ENCODE data around the gene TMEM129. TPM values are rescaled to one million over a fixed set of nuclear protein-coding genes. Genes with fewer than 3 reads are reported as not detected.
"Not testable (repeated sequence)": the region's sequence is repeated elsewhere in the genome, so short reads cannot be mapped to it uniquely, and the experiment has no call there.

TMEM129 gene
- total RNA-seq, 1 donor from 2014 or later, result 25.5 TPM

DNA sequence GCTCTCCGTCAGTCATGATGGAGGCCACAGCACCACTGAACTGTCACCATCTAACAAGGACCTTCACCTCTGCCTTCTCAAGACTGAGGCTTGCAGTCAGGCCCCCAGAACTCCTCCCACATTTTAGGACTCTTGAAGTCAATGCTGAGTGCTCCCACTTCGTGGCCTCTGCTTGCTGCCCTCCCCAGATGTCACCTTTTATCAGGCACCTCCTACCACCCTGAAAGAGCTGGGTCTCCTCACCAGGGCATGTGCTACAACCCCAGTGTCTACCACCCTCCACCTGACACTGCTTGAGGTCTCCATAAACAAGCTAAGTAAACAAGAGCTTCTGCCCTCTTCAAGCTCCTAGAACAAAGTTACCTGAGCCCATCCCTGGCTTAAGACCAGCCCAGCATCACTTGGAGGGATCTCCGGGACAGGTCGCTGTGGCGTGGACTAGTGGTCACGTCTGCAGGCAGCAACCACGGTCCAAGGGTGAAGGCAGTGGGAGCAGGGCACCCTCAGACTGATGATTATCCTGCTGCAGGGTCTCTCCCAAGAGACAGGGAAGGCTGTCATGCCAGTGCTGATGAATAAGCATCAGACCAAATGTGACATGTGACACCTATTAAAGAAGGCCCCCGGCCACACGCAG, 29.3 kb downstream of the TMEM129 start:
- no peak for ATAC-seq

DNA sequence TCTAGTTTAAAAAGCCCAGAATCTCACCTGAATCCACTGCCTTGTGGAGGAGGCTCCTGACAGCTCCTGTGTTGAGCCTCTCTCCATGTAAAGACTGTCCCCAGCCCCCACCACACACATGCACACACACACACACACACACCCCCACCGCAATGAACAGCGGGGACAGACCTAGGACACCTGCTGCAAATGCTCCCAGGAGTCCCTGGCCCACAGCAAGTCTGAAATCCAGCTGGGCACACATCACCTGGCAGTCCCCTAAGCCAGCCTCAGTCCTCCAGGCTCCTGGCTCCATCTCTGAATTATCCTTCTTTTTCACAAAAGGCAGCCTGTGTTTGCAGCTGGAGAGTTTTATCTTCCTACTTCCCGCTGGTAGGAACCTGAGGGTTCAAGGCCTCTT, 30.4 kb downstream of the TMEM129 start:
- ATAC-seq, result no peak

DNA sequence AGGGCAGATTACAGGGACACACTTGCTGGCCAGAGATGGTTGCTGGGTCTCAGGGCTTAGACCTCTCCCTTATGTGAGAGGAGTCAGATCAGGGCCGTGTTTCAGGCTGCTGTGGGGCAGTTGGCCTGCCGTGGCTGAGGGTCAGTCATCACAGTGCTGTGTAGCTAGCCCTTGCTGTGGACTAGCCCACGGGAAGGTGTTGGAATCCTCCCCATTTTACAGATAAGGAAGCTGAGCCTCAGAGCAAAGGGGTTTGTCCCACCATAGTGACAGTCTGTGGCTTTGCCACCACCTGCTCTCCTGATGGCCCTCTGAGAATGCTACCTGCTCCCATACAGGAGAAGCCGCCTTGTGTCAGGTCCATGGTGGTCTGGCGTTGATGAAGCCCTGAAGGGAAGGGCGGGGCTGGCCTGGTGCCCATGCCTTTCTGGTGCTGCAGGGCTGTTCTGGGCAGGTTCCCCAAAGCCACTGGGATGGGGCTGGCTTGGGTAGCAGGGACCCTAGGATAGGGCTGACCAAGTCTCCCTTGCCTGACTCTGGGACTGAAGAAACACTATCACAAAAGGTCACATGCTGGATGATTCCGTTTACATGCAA, 34.6 kb downstream of the TMEM129 start:
- no peak for ATAC-seq

DNA sequence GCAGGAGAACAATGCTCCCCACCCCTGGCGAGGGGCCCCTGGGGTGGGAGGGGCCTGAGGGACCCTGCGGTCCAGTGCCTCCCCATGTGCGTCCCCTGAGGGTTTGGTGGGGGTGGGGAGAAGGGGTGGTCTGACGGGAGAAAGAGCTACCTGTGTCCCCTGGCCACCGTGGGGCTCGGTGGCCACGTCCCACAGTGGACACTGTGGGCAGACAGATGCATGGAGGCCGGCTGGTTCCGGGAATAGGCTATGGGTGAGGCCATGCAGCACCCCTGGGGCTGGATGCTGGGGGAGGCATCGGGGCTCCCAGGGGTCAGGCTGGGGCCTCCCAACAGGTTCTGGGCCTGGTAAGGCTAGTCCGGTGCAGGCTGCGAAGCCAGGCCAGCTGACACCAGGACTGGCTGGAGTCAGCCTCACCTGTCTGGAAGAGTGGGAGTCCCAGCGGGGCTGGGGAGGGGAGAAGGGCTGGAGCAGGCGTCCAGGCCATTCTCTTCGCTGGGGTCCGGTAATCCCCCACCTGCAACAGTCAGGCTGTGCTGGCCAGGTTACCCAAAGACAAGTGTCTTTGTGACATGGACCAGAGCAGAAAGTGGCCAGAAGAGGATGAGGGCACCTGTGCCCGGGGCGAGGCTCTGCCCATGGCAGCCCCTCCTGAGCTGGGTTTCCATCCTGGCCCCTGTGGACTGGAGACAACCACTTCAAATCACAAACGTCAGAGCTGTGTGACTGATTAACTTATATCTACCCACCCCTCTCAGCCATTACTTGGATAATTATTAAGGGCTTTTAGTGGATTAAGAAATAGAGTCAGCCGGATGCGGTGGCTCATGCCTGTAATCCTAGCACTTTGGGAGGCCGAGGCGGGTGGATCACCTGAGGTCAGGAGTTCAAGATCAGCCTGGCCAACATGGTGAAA, 35.6 kb downstream of the TMEM129 start:
- ATAC-seq, result peak; percentile 3

DNA sequence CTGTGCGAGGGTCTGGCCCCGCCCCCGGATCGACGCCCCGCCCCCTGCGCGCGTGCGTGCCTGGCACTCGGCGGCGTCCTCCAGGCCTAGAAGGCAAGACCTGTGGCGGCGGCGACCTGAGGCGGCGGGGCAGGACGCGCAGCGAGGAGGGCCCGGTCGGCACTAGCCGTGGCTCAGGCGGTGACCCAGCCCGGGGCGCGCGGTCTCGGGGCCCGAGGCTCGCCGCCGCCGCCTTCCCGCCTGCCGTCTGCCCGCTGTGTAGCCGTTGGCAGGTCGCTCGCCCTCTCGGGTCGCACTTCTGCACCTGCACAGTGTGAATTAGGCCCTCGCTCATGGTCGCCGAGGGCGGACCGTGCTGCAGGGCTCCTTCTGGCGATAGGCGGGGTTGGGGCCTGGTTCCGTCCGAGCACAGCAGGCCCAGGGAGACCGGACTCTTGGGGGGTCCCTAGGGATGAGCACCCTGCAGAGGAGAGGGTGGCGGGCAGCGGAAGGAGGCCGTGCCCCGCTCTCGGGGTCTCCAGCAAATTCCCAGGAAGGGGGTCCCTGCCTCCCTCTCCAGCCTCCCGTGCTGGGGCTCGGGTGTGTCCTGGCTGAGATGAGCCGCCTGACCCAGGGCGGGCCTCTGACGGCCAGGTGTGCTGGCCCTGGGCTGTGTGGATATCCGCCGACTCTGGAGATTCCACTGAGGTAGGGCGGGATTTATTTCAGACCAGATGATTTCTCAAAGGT, 36.5 kb downstream of the TMEM129 start:
- peak; percentile 36 for ATAC-seq

DNA sequence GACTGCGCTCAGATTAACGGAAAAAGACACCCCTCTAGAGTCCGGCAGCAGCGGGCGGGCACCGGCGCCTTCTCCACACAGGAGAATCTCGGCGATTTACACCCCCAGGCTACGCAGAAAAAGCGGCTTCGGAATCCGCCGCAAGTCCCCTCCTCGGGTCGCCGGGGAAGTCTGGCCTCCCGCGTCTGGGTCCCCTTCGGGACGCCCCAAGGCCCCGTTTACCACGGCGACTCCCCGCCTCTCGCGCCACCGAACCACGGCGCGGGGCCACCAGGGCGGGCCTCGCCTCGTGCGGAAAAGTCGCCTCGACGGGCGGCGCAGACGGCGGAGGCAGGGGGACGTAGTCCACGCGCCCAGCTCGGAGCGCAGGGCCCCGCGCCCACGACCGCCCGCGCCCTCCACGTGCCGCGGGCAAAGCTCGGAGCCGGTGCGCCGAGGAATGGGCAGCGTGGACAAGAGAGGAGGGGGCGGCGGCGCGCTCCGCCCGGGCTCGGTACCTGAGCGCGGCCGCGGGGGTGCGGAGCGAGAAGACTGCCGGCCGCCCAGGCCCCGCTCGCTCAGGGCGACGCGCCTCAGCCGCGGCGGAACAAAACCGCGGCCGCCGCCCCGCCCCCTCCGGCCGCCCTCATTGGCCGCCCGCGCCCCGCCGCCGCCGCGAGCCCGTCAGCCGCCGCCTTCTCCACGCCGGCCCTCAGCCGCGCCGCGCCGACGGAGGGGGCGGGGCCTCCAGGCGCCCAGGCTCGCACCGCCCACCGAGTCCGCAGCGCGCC, 37.2 kb downstream of the TMEM129 start, which contains the start of gene FAM53A:
Gene FAM53A (minus strand): TSS at position 578 of the 770 bp plus-strand sequence. CDS start 15,572 bp downstream, outside the sequence.
- ATAC-seq, result peak; percentile 96

DNA sequence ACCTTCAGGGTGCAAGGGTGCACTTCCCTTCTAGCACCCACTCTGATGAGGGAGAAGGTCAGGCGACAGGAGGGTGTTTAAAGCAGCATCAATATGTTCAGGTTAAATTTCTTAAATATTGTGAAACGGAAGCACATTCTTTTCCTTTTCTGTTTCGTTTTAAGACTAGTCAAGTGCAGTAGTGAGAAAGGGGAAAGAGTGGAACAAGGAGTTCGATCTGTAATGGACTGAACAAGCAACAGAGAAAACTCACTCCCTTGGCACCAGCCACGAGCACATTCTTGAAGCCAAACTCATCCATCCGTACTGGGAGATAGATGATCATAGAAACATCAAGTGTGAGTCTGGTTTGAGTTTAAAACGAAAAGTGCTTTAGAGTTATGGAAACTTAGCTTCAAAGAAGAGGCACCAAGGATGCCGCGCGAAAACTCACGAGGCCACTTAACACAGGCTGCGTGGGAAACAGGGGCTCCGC, 37.8 kb downstream of the TMEM129 start:
- ATAC-seq, result no peak

DNA sequence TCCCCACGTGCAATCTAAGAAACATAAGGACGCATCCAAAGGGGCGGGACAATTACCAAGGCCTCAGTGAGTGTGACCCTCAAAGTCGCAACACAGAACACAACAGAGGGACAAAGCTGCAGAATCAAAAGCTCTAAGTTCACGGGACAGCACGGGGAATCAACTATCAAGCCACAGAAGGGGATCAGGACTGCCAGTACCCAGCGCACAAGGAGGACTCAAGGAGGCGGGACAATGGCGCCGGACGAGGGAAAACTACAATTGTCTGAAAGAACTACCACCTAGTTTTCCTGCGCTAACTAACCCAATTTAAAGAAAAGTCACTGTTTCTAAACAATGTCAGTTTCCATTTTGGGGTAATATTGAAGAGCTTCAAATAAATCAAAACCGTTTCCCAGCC, 38.3 kb downstream of the TMEM129 start:
- ATAC-seq, result no peak

DNA sequence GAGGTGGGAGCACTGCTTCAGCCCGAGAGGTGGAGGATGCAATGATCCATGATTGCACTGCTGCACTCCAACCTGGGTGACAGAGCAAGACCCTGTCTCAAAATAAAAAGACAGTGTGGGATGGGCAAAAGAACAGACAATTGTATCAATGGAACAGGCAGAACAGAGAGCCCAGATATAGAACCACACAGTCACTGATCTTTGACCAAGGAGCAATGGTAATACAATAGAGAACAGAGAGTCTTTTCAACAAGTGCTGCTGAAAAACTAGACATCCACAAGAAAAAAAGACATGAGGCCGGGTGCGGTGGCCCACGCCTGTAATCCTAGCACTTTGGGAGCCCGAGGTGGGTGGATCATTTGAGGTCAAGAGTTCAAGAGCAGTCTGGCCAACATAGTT, 42.9 kb downstream of the TMEM129 start:
- no peak for ATAC-seq

DNA sequence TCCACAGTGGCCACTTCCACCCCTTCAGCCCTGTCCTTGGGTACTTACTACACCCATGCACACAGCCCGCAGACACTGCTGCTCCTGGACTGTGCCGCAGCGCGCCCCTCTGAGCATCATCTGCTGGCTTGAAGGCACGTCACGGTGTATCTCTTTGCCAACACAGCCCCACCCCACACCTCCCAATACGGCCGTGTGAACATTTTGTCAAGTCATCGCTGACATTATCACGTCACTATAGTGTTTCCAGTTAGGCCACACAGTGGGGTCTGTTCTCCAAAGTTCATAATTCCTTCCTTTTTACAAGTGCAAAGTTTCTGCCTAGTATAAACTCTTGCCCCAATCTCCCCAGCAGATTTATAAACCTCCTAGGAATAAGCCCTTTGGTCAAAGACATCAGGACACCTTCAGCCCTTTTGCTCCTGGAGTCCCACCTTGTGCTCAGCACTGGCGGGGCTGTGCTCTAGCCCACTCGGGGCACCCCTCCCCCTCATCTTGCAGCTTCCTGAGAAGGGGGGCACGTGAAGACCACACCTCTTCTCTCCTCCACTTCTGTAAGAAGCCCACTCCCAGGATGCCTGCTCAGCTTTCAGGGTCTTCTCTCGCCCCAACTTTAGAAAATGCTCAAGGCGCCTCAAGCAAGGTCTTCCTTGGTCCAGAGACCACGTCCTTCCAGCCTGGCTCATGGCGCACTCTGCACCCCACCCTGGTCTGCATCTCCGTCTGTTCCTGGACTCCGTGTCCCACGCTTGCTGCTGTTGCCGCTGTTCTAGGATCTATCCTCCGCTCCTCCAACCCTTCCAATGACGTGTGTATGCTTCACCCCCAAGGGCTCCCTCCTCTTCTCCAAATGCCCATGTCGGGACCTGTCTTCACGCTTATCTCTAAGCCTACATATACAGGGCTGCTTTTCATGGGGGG, 44.3 kb downstream of the TMEM129 start:
- ATAC-seq, result peak; percentile 34

DNA sequence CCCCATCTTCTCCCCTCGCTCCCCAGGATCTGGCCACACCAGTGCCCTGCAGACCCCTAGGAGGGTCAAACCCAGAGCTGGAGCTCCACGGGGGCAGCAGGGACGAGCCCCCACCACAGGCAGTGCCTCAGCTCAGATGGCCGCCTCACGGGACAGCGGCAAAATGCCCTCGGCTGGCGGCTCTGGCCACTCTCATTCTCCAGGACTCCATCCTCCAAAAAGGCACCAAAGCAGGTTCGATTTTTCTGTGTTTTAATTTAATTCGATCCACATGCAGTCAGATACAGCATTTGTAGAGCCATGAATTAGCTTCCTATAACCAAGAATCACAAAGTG, 45.4 kb downstream of the TMEM129 start:
- ATAC-seq, result no peak

DNA sequence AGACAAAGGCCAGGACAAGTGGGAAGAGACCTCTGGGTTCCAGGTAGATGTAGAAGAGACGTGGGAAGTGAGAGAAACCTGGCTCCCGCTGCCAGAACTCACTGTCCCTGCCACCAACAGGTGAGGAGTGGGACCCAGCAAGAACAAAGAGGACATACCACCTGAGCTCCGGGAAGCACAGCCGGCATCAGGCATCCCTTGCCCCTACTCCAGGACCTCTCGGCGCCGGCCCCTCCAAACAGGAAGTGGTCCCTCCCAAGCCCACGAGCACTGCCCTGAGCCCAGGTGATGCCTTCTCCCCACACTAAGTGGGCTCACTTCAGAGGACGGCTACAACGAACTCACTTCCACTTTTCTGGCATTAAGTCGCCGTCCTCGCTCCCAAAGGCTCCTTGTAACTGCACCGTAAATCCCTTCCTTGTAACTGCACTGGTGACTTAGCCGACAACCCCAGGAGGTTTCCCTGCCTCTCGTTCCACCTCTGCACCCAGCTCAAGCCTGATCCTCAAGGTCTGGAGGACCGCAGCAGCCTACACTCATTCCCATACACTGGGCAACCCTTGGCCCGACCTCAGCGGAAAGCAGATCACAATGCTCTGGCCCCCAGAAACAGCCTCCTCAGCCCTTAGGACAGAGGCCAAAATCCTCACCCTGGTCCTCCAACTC, 45.9 kb downstream of the TMEM129 start:
- no peak for ATAC-seq

DNA sequence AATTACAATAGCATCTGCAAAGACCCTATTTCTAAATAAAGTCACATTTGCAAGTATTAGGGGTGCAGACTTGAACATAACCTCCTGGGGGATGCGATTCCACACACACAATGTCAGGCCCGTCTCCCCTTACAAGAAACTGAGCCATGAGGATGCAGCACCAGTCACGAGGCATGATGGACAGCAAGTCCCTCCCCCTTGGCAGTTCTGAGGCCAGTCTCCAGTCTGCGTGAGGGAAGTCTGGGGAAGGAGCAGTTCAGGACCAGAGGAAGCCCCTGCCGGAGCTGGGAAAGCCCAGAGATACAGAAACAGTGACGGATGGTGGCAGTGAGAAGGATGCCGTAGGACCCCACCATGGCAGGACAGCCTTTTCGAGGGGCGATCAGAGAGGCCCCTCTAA, 46.4 kb downstream of the TMEM129 start:
- no peak for ATAC-seq

DNA sequence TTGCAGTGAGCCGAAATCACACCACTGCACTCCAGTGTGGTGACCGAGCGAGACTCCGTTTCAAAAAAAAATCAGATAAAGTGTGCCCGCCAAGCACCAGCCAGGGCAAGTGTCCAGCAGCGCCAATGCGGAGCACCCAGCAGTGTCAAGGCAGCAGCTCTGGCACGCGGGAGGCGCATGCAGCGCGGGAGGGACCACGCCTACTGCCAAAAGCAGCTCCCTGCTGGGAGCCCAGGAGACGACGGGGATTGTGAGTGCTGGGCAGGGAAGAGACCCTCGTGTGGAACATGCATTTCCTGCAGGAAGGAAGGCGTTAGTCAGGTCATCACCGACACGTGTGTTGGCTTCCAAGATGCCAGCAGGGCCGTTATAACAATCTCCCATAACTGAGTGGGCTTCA, 47.5 kb downstream of the TMEM129 start:
- ATAC-seq, result no peak

DNA sequence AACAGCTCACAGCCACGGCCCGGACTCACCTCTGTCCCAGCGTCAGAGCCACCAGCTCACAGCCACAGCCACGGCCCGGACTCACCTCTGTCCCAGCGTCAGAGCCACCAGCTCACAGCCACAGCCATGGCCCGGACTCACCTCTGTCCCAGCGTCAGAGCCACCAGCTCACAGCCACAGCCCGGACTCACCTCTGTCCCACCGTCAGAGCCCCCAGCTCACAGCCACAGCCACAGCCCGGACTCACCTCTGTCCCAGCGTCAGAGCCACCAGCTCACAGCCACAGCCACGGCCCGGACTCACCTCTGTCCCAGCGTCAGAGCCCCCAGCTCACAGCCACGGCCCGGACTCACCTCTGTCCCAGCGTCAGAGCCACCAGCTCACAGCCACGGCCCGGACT, 50.1 kb downstream of the TMEM129 start:
- not testable (repeated sequence) for ATAC-seq

DNA sequence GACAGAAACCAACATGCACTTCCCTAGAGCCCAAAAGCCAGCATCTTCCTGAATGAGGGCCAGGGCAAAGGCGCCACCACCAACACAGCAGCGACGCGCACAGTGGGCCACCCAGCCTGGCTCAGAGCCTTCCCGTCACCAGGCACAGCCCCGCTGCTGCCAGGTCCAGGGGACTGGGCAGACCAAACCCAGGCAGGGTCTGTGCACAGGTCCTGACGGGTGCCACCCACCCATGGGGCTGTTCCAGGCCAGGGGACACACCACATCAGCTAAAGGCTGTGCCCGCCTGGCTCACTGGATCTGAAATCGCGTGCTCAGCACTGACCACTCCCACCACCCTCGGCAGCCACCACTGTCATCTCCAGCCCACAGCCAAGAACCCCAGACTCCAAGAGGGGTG, 50.8 kb downstream of the TMEM129 start:
- no peak for ATAC-seq

DNA sequence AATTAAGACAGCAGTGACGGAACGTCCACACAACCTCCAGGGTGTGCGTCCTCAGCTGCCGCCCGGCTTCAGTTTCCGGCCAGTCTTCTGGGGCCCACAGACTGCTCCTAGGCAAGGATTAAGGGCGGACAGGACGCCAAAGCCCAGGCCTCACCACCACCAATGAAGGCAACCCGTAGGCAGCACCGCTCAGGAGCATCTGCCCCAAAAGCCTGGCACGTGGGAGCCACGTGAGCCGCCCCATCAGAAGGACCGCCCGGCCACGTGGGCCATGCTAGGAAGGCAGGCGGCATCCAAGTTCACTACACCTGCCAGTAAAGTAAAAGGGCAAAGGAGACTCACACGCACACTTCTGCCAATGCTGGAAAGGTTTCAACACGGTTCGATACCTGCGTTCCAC, 51.3 kb downstream of the TMEM129 start:
- ATAC-seq, result no peak

DNA sequence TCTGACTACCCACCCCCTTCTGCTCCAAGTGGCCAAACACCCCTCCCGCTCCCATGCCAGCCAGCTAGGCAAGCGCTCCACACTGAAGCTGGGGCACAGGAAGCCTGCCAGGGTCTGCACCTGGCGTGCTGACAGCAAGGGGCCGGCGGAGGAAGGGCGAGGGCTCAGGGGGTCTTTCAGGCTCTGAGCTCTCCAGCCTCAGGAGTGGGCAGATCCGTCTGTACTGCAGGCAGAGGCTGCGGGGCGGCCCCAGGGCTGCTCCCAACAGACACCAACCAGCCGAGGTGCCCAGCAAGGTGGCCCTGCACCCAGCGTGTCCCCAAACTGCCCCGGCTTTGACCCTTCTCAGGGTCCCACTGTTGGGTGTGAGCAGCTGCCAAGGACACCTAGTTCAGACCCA, 51.9 kb downstream of the TMEM129 start:
- ATAC-seq, result no peak

DNA sequence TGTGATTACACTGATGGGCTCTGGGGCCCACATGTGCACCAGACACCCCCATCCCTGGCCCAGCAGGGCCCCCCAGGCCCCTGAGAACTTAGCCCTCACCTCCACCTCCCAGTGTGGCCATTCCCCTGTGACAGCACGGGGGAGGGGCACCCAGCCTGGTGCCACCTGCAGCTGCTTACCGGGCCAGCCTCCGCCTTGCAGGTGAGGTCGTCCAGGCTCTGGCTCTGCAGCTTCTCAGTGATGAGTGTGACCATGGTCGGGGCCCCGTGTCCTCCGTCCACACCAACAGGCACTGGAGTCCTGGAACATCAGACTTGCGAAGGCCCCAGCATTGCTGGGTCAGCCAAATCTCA, 52.7 kb downstream of the TMEM129 start:
- no peak for ATAC-seq

DNA sequence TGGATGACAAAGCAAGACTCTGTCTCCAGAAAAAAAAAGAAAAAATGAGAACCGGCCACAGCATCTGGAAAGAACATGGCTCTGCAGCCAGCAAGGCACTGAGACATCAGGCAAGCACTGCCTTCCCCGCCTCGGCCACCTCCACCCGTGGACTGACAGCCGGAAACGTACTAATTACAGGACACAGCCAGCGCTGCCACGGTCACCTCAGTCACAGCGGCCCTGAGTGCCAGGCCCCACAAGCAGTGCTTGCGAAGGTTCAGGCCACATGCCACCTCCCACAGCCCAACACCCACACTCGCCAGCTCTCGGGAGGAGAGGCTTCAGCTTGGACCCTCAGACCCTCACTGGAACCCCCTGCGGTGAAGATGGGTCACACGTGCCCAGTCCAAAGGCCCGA, 53.9 kb downstream of the TMEM129 start:
- no peak for ATAC-seq

Data from esophagus mucosa (tissue), 1 donor.